HepG2 (cell line): ENCODE data around the gene ORM1. TPM values are rescaled to one million over a fixed set of nuclear protein-coding genes. Genes with fewer than 3 reads are reported as not detected.

Source experiments
- AKAP8 ChIP-seq: sonication (generic); formaldehyde crosslinking; IDR thresholded peaks from 2 replicates; pipeline ENCODE4 v1.5.1; 2020; ENCODE audit warnings: mild to moderate bottlenecking, missing genetic modification reagents
- CREBL2 ChIP-seq: sonication (generic); formaldehyde crosslinking; IDR thresholded peaks from 2 replicates; pipeline ENCODE4 v1.8.1; 2023; ENCODE audit warnings: missing genetic modification reagents, mild to moderate bottlenecking, borderline replicate concordance
- HNF4A ChIP-seq: sonication (generic); formaldehyde crosslinking; IDR thresholded peaks from 2 replicates; pipeline ENCODE4 v1.4.0; 2020; ENCODE audit warnings: missing genetic modification reagents
- KLF13 ChIP-seq: sonication (generic); formaldehyde crosslinking; IDR thresholded peaks from 2 replicates; pipeline ENCODE4 v1.4.0; 2020; ENCODE audit warnings: mild to moderate bottlenecking, missing genetic modification reagents
- MAFK ChIP-seq, 2 experiments: IDR thresholded peaks in 1 of 2; conservative IDR thresholded peaks in 1 of 2; 2 replicates each; pipeline ENCODE4 v1.6.1; 2011; ENCODE audit warnings: improper control_type of control experiment in 2 of 2, low read length in 2 of 2
- MBNL3 ChIP-seq: fragments of 250-450 bp; sonication (Bioruptor Pico); conservative IDR thresholded peaks from 2 replicates; pipeline ENCODE4 v1.8.0; 2022; ENCODE audit warnings: mild to moderate bottlenecking, inconsistent platforms
- MYC ChIP-seq: sonication (generic); formaldehyde crosslinking; IDR thresholded peaks from 2 replicates; pipeline ENCODE4 v1.9.0; 2021; ENCODE audit warnings: missing genetic modification reagents, borderline replicate concordance
- NCOA2 ChIP-seq: sonication (generic); formaldehyde crosslinking; IDR thresholded peaks from 2 replicates; pipeline ENCODE4 v1.8.0; 2022; ENCODE audit warnings: inconsistent platforms
- NFAT5 ChIP-seq: sonication (generic); formaldehyde crosslinking; IDR thresholded peaks from 2 replicates; pipeline ENCODE4 v1.4.0; 2020; ENCODE audit warnings: missing genetic modification reagents
- PRDM15 ChIP-seq: sonication (generic); formaldehyde crosslinking; IDR thresholded peaks from 2 replicates; pipeline ENCODE4 v1.4.0; 2020; ENCODE audit warnings: missing genetic modification reagents
- ZBTB25 ChIP-seq: IDR thresholded peaks from 2 replicates; pipeline ENCODE4 v1.6.1; 2018; ENCODE audit warnings: missing genetic modification reagents
- ZNF530 ChIP-seq: sonication (generic); formaldehyde crosslinking; IDR thresholded peaks from 2 replicates; pipeline ENCODE4 v1.5.0; 2020; ENCODE audit warnings: low read depth, mild to moderate bottlenecking, missing genetic modification reagents
- ZNF660 ChIP-seq: sonication (generic); formaldehyde crosslinking; IDR thresholded peaks from 2 replicates; pipeline ENCODE4 v1.5.1; 2020; ENCODE audit warnings: mild to moderate bottlenecking, low read depth, missing genetic modification reagents, borderline replicate concordance
- polyA plus RNA-seq, 8 experiments: library from polyadenylated mRNA; depleted of rRNA in 3 of 8; stranded (reverse) in 7 of 8; unstranded in 1 of 8; fragments of >200 nt; fragmentation: Illumina TruSeq in 4 of 8; extraction: Trizol in 4 of 8; gene quantifications; 2 replicates each; pipeline versions ENCODE4 v1.2.1 to v1.2.3, GENCODE V29; 2011 to 2016; ENCODE audit warnings: low read depth in 4 of 8, missing spikeins in 1 of 8, mixed read lengths in 1 of 8; ENCODE audit not compliant: insufficient read depth in 1 of 8
- total RNA-seq, 5 experiments: library from RNA; depleted of rRNA; stranded (reverse); fragments of >200 nt; fragmentation: Illumina TruSeq; extraction: Trizol; gene quantifications; 2 replicates each; pipeline ENCODE4 v1.2.3, GENCODE V29; 2016; ENCODE audit warnings: low read depth in 1 of 5

Gene ORM1
- total and polyA plus RNA-seq, 2 of the 13 experiments (the other 11 are each of a cell fraction or from before 2014, with no cell fraction given): 699 to 1,180 TPM

GRCh38 chr9:114285166-114285867, 37.6 kb upstream of the ORM1 start (continued):
- TF ChIP-seq NFAT5 (CRISPR knock-in tag) (no peak), AKAP8 (CRISPR knock-in tag) (no peak), PRDM15 (no peak), ZNF530 (CRISPR knock-in tag) (no peak), MAFK (conservative IDR thresholded peaks at IDR 0.05 in 1 of 2, IDR thresholded peaks at IDR 0.05 in 1 of 2; ENCODE audit: low read length in 2 of 2) (peak; percentile 90 to 93), KLF13 (CRISPR knock-in tag) (no peak), NCOA2 (CRISPR knock-in tag) (no peak), MBNL3 (CRISPR knock-in tag) (no peak), MYC (CRISPR knock-in tag) (no peak), HNF4A (no peak), CREBL2 (CRISPR knock-in tag) (no peak), ZNF660 (CRISPR knock-in tag) (no peak), ZBTB25 (CRISPR knock-in tag) (no peak)
- TF ChIP-seq, all 625 proteins: peak for 6
